ENCODE results near the gene YPEL3.

The YPEL3 gene

GRCh38 chr16:30113711-30114333 lies 17.8 kb upstream of the YPEL3 start:
- DNase-seq (ENCODE audit: low spot score), result no peak
- TF ChIP-seq CTCF (IDR thresholded peaks at IDR 0.05; ENCODE audit: extremely low read depth, insufficient read depth, missing control alignments), result no peak
- in situ Hi-C loops (cut with MboI; ENCODE audit: low pct_unique_long_range_greater_than_20kb, low sequenced_read_pairs, unreplicated experiment), result loop anchor here (25.0 kb wide), 2 partner anchors 298 to 498 kb away; partner anchors contain the start of genes ZNF689 and ZNF771

- TF ChIP-seq CTCF (IDR thresholded peaks at IDR 0.05; ENCODE audit: extremely low read depth, insufficient read depth, missing control alignments), result no peak
- DNase-seq (ENCODE audit: low spot score), result no peak
- in situ Hi-C loops (cut with MboI; ENCODE audit: low pct_unique_long_range_greater_than_20kb, low sequenced_read_pairs, unreplicated experiment), result loop anchor here (25.0 kb wide), 2 partner anchors 299 to 499 kb away; partner anchors contain the start of genes ZNF689 and ZNF771
Observed at GRCh38 chr16:30113031-30113710, 17.2 kb upstream of the YPEL3 start, which contains the start of gene GDPD3. TSS of gene GDPD3 (minus strand) at chr16:30113537. CDS start at chr16:30113478, 59 bp downstream.

- in situ Hi-C loops (cut with MboI; ENCODE audit: low pct_unique_long_range_greater_than_20kb, low sequenced_read_pairs, unreplicated experiment), result loop anchor here (25.0 kb wide), 2 partner anchors 300 to 500 kb away; partner anchors contain the start of genes ZNF689 and ZNF771
- peak; percentile 82 for TF ChIP-seq CTCF (IDR thresholded peaks at IDR 0.05; ENCODE audit: extremely low read depth, insufficient read depth, missing control alignments)
- peak; percentile 76 for DNase-seq (ENCODE audit: low spot score)
Observed at GRCh38 chr16:30112197-30113030, 16.4 kb upstream of the YPEL3 start.

- in situ Hi-C loops (cut with MboI; ENCODE audit: low pct_unique_long_range_greater_than_20kb, low sequenced_read_pairs, unreplicated experiment), result loop anchor here (25.0 kb wide), 2 partner anchors 302 to 502 kb away; partner anchors contain the start of genes ZNF689 and ZNF771
- no peak for DNase-seq (ENCODE audit: low spot score)
- TF ChIP-seq CTCF (IDR thresholded peaks at IDR 0.05; ENCODE audit: extremely low read depth, insufficient read depth, missing control alignments), result no peak
Observed at GRCh38 chr16:30110661-30111060, 14.6 kb upstream of the YPEL3 start.

GRCh38 chr16:30108059-30108850 lies 12.2 kb upstream of the YPEL3 start:
- in situ Hi-C loops (cut with MboI; ENCODE audit: low pct_unique_long_range_greater_than_20kb, low sequenced_read_pairs, unreplicated experiment), result loop anchor here (25.0 kb wide), 2 partner anchors 304 to 504 kb away; partner anchors contain the start of genes ZNF689 and ZNF771
- DNase-seq (ENCODE audit: low spot score), result no peak
- no peak for TF ChIP-seq CTCF (IDR thresholded peaks at IDR 0.05; ENCODE audit: extremely low read depth, insufficient read depth, missing control alignments)
